ENCODE results near the gene POP7. TPM values are rescaled to one million over a fixed set of nuclear protein-coding genes. Genes with fewer than 3 reads are reported as not detected.

POP7 gene
- total and polyA plus RNA-seq, 2 donors from 2014 or later, result 25.7 to 41.8 TPM

DNA sequence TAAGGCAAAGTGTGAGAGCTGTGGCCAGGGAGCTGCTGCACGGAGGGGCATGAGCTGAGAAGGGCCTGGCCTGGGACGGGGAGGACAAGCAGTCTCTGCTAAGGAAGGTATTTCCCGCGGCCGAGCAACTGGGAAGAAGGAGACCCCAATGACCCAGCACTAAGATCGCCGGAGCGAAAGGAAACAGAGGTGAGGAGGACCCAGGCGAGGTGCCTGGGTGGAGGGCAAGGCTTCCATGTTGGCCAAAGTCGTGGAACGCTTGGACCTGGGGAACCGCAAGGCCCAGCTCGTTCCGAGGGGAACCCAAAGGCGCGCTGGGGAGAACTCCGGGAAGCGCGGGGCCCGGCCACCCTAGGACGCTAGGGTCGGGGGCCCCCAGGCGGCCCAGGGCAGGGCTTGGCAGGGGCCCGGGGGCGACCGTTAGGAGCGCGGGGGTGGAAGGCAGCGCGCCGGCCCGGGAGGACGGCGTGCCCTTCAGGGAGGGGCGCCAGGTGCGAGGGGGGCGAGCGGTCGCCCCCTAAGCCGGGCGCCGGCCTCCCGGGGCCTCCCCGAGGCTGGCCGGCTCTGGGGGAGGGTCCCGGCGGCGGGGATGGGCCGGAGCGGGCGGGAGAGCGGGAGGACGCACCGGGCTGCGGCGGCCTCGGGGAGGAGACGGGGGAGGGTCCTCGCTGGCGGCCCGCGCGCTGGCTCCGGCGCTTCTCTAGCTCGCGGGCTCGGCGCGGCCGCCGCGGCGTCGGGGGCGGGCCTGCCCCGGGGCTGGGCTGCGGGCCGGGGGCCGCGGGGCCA, 12.4 kb upstream of the POP7 start:
- no peaks in the 10 kb centered on the region for H3K27me3 ChIP-seq (ENCODE audit: control insufficient read depth, insufficient read depth, low read length)
- TF ChIP-seq, protein P1, sequence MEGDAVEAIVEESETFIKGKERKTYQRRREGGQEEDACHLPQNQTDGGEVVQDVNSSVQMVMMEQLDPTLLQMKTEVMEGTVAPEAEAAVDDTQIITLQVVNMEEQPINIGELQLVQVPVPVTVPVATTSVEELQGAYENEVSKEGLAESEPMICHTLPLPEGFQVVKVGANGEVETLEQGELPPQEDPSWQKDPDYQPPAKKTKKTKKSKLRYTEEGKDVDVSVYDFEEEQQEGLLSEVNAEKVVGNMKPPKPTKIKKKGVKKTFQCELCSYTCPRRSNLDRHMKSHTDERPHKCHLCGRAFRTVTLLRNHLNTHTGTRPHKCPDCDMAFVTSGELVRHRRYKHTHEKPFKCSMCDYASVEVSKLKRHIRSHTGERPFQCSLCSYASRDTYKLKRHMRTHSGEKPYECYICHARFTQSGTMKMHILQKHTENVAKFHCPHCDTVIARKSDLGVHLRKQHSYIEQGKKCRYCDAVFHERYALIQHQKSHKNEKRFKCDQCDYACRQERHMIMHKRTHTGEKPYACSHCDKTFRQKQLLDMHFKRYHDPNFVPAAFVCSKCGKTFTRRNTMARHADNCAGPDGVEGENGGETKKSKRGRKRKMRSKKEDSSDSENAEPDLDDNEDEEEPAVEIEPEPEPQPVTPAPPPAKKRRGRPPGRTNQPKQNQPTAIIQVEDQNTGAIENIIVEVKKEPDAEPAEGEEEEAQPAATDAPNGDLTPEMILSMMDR (IDR thresholded peaks at IDR 0.05; ENCODE audit: borderline replicate concordance, extremely low read depth, insufficient read depth), result no peak
- intact Hi-C loops (cut with DNase I), result no loop called here
- peak overlapping the region in 1 of 2 donors; percentile 57 for H3K27ac ChIP-seq (ENCODE audit: low read depth in 2 of 2, low read length in 2 of 2)
- H3K4me3 ChIP-seq (ENCODE audit: low read length in 3 of 3), result peak overlapping the region; percentile 74 to 79 (median 74)
- no peaks in the 10 kb centered on the region for H3K9me3 ChIP-seq (ENCODE audit: control insufficient read depth in 2 of 3, insufficient read depth in 1 of 3, low read length in 3 of 3)
- H3K9ac ChIP-seq (ENCODE audit: low read length in 3 of 3), result peak overlapping the region; percentile 58 to 84 (median 78)
- H3K4me1 ChIP-seq (ENCODE audit: control insufficient read depth in 2 of 3, insufficient read depth in 2 of 3, low read depth in 1 of 3, low read length in 3 of 3), result peaks cover 0 to 23% (median 15%) of the 10 kb centered on the region in 3 donors
- FAIRE-seq, result no peak
- H3K36me3 ChIP-seq (ENCODE audit: control insufficient read depth in 2 of 3, insufficient read depth in 3 of 3, low read length in 3 of 3), result peaks cover 0 to 1% (median 0%) of the 10 kb centered on the region in 3 donors
- DNase-seq, result peak in 2 of 5 donors; percentile 70 to 74

DNA sequence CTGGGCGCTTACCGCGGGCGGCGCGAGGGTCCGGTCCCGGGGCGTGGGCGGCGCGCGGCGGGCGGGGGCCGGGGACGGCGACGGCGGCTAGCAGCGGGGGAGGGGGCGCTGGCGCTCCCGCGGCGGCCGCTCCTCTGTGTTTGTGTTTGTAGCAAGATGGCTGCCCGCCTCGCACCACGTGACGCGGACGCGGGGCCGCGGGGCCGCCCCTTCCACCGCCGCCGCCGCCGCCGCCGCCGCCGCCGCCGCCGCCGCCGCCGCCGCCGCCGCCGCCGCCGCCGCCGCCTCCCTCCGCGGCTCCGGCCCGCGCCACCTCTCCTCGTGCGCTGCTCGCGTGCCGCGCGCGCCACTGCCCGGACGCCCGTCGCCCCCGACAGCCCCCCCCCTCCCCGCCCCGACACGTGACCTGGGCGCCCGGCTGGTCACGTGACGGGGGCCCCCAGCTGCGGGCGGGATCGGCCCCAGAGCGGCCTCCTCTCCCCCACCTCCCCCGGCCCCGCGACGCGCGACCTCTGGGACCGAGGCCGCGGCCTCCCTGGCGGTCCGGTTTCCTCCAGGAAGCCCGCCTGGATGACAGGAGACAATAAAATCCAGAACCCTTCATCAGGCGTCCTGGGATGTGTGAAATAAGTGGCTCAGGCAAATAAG, 11.7 kb upstream of the POP7 start, which contains the start of gene GIGYF1:
TSS of gene GIGYF1 (minus strand) at position 153 of the 648 bp plus-strand sequence. CDS start 6,012 bp downstream, outside the sequence.
- peaks cover 0 to 23% (median 15%) of the 10 kb centered on the region in 3 donors for H3K4me1 ChIP-seq (ENCODE audit: control insufficient read depth in 2 of 3, insufficient read depth in 2 of 3, low read depth in 1 of 3, low read length in 3 of 3)
- no peaks in the 10 kb centered on the region for H3K27me3 ChIP-seq (ENCODE audit: control insufficient read depth, insufficient read depth, low read length)
- intact Hi-C loops (cut with DNase I), result no loop called here
- TF ChIP-seq, protein P1 (IDR thresholded peaks at IDR 0.05; ENCODE audit: borderline replicate concordance, extremely low read depth, insufficient read depth), result no peak
- peak within 1 kb of the TSS; percentile 58 to 84 (median 78) for H3K9ac ChIP-seq (ENCODE audit: low read length in 3 of 3)
- no peaks in the 10 kb centered on the region for H3K9me3 ChIP-seq (ENCODE audit: control insufficient read depth in 2 of 3, insufficient read depth in 1 of 3, low read length in 3 of 3)
- FAIRE-seq, result no peak
- H3K27ac ChIP-seq (ENCODE audit: low read depth in 2 of 2, low read length in 2 of 2), result peak within 1 kb of the TSS in 1 of 2 donors; percentile 57
- peak within 1 kb of the TSS; percentile 74 to 79 (median 74) for H3K4me3 ChIP-seq (ENCODE audit: low read length in 3 of 3)
- no peaks in the 10 kb centered on the region for H3K36me3 ChIP-seq (ENCODE audit: control insufficient read depth in 2 of 3, insufficient read depth in 3 of 3, low read length in 3 of 3)
- peak; percentile 65 to 93 (median 84) for DNase-seq

DNA sequence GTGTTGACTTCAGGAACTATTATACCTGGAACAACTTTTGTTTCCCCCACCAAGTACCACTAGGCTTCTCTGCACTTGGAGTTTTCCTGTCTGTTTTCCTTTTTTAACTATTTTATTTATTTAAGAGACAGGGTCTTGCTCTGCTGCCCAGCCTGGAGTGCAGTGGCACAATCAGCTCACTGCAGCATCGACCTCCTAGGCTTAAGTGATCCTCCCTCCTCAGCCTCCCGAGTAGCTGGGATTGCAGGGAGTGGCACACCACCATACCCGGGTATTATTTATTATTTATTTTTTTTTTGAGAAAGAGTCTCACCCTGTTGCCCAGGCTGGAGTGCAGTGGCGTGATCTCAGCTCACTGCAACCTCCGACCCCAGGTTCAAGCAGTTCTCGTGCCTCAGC, 9.8 kb upstream of the POP7 start:
- Histone ChIP-seq H3K27ac (ENCODE audit: low read depth in 2 of 2, low read length in 2 of 2) (no peak overlapping the region), H3K9me3 (ENCODE audit: control insufficient read depth in 2 of 3, insufficient read depth in 1 of 3, low read length in 3 of 3) (no peaks in the 10 kb centered on the region), H3K9ac (ENCODE audit: low read length in 3 of 3) (no peak overlapping the region), H3K4me1 (ENCODE audit: control insufficient read depth in 2 of 3, insufficient read depth in 2 of 3, low read depth in 1 of 3, low read length in 3 of 3) (peaks cover 0 to 14% (median 13%) of the 10 kb centered on the region in 3 donors), H3K27me3 (ENCODE audit: control insufficient read depth, insufficient read depth, low read length) (no peaks in the 10 kb centered on the region), H3K36me3 (ENCODE audit: control insufficient read depth in 2 of 3, insufficient read depth in 3 of 3, low read length in 3 of 3) (no peaks in the 10 kb centered on the region), H3K4me3 (ENCODE audit: low read length in 3 of 3) (no peak overlapping the region)
- DNase-seq (peak in 1 of 5 donors; percentile 16), FAIRE-seq (no peak)
- intact Hi-C loops (cut with DNase I), result no loop called here
- TF ChIP-seq, protein P1 (IDR thresholded peaks at IDR 0.05; ENCODE audit: borderline replicate concordance, extremely low read depth, insufficient read depth), result no peak

Data from kidney (tissue), 14 donors.